ENCODE data around the gene AKR1C3.
"Not testable (repeated sequence)": the region's sequence is repeated elsewhere in the genome, so short reads cannot be mapped to it uniquely, and the experiment has no call there.

AKR1C3 gene

DNA sequence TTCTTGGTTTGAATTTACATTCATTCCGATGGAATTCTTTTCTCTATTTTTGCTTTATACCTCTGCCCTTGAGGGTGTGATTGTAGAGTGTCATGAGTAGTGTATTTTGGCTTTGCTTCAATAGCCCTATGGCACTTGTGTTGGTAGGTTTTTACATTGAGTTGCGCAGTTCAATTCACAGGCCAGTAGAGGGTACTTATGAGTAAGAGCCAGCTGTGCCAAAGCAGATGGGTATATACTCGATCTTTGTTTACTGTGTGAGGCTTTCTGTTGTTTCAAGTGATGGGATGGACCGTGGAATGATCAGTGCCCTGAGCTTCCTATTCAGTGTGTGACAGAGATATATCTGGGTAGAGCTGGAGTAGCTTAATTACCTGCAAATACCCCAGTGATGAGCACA, 4.3 kb upstream of the AKR1C3 start:
- DNase-seq = no peak

DNA sequence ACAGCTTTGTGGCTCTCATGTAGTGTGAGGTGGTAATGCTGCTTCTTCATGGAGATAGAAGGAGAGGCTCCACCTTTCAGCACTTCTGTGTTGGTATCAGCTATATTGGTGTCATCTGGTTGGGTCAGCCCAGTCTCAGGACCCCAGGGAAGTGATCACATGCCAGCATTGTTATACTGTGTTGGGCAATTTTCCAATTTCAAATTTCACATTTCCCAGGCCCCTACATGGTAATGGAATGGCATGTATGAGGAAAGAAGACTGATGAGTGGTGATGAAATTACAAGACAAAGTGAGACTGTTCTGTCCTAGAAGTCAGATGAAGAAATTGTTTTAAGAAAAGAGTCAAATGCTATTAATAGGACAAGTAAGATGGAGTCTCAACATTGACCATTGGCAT, 3.7 kb upstream of the AKR1C3 start:
- DNase-seq = no peak

DNA sequence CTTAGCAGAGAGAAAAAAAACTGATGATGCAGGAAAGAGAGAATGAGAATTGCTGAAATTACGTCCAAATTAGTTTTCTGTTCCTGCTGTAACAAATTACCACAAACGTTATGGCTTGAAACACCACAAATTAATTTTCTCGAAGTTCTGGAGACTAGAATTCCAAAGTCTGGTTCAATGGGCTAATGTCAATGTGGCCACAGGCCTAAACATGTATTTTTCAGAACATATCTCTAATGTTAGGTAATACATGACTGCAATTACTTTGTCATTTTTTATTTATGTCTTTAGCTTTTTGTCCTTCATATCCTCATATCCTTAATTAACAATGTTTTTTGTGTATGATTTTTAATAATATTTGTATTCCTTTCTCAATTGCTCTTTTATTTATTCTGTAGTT, 3.0 kb upstream of the AKR1C3 start:
- DNase-seq = no peak

DNA sequence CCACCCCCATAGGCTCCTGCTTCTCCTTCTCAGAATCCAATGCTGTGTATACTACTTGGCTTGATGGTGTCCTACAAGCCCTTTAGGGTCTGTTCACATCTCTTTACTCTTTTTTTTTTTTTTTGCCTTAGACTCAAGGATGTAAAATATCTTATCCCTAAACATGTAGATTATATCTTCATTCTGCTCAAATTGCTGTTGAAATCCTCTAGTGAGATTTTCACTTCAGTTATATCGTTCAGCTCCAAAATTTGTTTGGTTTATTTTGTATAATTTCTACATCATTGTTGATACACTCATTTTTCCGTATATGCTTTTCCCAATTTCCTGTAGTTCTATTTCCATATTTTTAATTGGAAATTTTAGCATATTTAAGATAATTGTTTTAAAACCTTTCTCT, 1.8 kb upstream of the AKR1C3 start:
- no peak for DNase-seq

DNA sequence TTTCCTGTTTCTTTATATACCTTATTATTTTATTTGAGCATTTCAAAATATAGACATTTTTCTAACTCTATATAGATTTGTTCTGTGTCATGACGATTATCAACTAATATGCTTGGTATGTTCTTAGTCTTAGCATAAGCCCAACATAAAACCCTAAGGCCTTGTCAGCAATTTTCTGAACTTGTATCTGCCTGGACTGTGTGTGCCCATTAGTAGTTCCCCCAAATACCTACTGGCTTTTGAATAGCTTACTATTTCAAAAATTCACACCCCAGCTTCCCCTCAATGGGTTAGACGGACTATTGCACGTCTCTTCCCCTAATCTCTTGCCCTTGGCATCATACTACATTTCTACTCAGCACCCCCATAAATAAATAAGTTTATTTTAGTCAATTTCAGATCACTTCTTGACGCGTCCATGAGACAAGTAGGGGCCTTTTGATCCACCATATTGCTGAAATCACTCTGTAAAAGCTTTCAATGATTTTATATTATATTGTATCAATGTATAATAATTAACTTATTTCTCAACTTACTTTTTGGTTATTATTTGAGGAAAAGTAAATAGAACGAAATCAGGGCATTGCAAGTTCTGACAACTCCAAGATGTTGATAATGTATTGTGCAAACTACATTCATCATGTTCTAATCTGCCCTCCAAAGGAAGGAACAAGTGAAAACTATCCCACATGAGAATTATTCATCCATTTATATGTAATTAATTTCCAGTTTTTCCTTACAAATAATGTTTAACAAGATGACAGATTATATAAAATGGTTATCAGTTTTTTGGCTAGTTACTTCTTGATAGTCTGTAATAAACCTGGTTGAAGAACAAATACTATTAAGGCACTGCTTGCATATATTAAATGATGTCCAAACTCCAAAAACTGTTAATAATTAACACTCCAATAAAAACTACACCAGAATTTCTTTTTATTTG, 1.1 kb upstream of the AKR1C3 start:
- no peak for DNase-seq

DNA sequence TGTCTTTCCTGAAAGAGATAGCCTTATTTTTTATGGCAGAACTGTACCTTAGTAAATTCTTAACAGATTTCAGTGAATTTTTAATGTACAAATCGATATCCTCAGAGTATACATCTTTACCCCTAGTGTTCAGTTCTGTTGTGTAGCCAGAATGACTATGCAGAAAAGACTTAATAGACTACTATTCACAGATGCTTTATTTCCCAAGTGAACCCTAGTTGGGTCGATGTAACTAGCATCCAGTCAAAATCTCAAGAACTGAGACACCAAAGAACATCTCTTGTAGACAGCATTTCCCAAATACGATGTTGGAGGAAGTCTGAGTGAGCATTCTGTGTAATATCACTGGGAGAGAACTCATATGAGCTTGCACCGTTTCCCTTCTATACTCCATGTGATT, 1.5 kb downstream of the AKR1C3 start:
- no peak for DNase-seq

DNA sequence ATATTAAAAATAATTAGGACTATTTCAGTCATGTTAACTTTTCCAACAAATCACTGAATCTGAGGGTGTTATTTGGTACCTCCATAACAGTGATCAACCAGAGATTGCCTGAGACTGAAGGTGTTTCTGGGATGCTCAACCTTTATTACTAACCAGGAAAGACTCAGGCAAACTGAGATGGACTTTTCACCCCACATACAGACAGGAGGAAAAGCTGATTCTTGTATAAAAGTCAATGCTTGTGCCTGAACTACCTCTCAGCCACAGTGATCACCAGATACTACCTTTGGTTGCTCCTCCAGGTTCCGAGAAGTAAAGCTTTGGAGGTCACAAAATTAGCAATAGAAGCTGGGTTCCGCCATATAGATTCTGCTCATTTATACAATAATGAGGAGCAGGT, 1.9 kb downstream of the AKR1C3 start:
- DNase-seq = no peak

DNA sequence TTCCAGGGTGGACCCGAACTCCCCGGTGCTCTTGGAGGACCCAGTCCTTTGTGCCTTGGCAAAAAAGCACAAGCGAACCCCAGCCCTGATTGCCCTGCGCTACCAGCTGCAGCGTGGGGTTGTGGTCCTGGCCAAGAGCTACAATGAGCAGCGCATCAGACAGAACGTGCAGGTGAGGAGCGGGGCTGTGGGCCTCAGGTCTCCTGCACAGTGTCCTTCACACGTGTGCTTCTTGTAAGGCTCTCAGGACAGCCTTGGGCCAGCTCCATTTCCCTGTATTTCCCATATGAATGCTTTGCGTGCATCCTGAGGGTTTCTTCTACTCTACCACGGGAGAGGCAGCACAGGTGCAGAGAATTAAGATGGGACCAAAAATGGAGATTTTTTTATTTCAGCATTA, 8.3 kb downstream of the AKR1C3 start:
- not testable (repeated sequence) for DNase-seq

DNA sequence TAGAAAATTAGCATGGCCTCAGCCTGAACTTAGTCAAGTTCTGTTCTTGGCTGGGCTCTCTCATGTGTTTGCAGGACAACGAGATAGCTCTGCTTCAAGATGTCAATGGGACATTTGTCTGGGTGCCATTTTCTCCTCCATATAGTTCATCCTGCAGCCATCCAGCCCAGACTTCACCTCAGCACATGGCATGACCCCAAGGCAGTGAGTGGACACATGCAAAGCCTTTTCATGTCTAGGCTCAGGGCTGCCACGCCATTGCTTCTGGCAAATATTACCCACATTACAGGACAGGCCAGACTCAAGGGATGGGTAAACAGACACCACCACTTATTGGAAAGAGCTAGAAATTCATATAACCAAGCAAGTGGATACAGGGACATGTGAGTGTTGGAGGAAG, 9.3 kb downstream of the AKR1C3 start:
- DNase-seq = no peak

DNA sequence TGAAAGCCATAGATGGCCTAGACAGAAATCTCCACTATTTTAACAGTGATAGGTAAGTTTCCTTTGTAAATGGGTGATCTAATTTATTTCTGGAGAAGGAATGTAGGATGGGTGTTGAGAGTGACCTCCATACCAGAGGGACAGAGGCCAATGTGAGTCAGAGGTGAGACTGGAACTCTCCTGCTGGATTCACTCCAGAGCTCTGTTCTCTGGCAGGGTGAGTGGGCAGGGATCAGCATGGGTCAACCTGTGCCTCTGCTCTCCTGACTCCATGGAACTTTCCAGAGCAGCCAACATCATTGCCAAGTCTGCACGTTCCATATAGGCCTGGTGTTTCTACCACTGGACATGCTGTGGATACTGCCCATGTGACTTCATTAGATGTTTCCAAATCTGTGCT, 11.4 kb downstream of the AKR1C3 start:
- no peak for DNase-seq

DNA sequence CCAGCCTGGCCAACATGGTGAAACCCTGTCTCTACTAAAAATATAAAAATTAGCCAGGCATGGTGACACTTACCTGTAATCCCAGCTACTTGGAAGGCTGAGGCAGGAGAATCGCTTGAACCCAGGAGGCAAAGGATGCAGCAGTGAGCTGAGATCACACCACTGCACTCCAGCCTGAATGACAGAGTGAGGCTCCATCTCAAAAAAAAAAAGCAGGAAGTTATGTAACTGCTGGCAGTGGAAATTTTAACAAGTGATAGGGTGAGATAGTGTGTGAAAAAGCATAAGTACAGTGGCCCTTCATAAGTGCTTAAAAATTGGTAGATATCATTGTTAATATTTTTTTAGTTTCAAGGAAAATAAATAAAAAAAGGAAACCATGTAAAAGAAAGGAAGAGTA, 12.3 kb downstream of the AKR1C3 start:
- no peak for DNase-seq

DNA sequence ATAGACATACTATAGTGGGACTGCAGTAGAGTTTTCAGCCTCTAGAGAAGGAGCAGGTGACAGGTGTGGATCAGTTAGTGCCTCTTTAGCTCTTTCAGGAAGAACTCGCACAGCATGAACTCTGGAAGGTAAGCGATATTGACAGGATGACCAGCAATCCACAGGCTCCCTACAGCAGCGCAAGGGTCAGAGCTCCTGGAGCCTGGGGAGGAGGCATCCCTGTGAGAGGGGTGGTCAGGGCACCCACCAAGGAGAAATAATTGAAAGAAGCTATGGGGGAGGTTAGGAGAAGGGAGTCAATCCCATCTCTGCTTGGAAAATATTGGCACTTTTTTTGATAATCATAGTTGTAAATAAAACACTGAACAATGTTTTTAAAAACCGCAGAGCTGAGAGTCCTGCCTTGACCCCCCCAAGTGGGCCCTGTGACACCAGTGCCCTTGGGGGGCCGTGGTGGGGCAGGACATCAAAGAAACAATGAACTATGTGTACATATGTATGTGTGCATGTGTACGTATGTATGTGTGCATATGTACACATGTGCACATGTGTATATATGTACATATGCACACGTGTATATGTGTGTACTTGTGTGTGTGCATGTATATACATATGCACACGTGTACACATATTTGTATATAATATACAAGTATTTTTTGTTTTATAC, 13.8 kb downstream of the AKR1C3 start:
- DNase-seq = no peak

DNA sequence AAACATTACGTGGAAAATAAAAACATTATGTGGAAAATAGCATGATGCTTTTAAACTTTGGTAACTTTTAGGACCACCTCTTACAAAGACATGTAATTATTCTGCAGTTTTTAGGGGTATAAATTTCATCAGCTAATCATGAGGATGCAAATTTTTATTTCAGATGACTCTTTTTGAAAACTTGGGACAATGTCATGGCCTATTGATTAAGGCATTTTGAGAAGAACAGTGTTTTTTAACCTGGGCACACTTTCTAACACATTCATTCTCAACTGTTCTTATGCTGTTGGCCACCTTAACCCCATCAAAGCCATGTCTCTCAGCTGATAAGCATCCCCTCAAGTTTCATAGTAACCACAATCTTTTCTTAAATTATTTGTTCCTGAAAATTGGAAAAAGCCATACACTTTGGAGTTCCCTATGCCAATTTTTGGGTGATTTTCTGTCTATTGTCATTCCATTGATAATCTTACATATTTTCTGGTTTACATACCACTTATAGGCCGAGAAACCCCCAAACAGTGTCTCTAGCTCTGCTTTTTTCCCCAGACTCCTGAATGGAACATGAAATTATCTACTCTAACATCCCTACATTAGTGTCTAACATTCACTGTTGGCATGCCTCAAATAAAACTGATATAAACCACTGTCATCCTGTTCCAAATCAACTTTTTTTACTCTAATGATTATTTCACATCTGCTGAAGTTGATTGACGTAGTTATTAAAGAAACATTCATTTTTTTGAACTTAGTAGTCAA, 14.6 kb downstream of the AKR1C3 start:
- no peak for DNase-seq

DNA sequence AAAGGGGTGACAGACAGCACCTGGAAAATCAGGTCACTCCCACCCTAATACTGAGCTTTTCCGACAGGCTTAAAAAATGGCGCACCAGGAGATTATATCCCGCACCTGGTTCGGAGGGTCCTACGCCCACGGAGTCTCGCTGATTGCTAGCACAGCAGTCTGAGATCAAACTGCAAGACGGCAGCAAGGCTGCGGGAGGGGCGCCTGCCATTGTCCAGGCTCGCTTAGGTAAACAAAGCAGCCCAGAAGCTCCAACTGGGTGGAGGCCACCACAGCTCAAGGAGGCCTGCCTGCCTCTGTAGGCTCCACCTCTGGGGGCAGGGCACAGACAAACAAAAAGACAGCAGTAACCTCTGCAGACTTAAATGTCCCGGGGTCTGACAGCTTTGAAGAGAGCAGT, 15.6 kb downstream of the AKR1C3 start:
- DNase-seq = not testable (repeated sequence)

DNA sequence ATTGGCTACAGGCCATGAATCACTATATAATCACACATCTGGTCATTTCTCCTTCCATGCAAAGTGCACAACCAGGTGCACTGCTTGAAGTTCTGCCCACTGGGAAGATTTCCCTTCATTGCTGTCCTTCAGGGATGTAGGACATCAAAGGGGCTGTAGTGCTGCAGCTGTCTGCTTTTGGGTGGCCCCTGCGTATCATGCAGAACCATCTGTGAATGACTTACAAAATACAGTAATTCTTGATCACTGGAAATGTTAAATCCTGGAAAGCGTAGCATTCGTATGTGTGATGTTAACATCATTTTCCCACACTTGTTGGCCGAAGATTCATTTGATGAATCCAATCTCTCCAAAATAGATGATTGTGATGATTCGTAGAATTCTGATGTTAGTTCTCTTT, 22.4 kb downstream of the AKR1C3 start:
- no peak for DNase-seq

DNA sequence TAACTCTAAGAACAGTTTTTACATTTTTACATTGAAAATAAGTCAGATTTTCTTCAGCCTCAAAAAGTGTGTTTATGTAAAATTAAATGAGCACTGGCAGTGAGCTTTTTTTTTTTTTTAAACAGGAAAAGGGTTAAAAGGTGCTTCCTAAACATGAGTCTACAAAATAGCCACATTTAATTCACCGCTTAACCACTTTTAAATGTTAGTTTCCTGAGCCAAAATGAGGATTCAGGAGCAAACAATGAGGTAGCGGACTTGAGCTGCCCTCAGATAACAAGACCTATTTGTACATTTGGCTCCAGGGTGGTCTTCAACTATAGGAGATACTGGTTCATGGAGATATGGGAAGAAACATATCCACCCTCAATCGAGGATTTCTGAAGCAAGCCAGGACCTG, 22.8 kb downstream of the AKR1C3 start:
- no peak for DNase-seq

DNA sequence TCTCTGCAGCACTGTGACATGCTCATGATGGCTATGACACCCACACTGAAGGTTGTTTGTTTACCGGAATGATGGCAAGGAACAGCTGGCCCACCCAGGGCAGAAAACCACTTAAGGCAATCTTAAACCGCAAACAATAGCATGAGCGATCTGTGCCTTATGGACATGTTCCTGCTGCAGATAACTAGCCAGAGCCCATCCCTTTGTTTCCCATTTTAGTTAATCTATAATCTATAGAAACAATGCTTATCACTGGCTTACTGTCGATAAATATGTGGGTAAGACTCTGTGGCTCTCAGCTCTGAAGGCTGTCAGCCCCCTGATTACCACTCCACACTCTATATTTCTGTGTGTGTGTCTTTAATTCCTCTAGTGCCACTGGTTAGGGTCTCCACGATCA, 25.8 kb downstream of the AKR1C3 start:
- not testable (repeated sequence) for DNase-seq

DNA sequence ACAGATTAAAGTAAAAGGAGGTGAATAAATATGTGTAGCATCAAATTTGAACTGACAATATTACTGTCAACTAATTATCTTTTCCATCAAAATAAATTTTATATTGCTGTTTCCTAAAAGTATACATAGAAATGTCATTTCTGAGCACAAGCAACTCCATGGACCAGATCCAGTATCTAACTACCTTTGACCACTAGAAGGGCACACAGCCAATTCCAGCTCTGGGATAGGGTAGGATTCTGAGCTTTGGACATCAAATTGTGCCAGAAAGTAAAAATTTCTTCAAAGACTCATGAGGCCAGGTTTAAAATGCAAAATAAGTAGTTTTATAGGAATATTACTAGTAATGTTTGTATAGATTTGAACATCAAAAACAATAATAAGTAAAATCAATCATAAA, 29.7 kb downstream of the AKR1C3 start:
- DNase-seq = no peak

DNA sequence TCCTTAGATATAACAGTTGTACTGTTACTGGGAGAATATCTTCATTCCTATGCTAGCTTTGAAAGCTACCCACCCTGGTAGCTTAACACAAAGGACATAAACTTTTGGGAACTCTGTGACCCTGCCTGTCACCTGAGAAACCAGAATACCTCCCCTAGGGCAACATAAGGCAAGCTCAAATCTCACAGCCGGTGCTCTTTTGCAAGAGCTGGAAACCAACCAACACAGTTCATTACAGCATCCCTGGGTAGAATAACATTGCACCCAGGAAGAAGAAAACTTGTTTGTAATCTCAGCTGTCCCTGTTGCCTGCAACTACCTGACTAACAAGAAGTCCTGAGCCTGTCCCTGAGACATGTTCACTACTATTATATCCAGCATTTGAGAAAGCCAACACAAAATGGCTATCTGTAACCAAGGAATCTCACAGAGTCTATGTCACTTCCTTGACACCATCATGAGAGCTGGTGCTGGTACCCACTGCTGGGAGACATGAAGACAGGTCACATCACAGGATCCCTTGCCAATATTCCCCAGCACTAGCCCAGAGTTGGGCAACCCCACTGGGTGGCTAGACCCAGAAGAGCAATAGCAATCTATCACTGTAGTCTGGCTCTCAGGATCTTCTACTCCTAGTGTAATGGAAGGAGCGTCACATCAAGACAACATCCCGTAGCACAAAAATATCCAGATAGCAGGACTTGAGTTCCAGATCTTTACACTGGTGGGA, 31.3 kb downstream of the AKR1C3 start:
- no peak for DNase-seq

DNA sequence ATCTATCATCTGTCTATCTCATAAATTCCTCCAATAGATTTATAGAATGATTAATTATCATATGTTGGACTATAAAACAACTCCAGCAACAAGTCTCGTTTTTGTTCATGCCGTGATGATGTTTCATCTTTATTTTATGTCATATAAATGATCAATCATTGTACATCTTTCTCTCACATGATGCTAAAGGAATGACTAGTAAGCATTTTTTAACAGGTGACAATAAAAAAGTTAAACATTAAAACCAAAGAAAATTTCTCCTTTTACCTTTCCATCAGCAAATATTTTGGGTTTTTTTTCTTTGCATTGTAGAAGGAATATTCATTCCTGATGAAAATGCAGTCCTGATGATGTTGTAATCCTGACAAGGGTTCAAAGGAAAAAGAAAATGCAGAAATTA, 41.4 kb downstream of the AKR1C3 start:
- no peak for DNase-seq

DNA sequence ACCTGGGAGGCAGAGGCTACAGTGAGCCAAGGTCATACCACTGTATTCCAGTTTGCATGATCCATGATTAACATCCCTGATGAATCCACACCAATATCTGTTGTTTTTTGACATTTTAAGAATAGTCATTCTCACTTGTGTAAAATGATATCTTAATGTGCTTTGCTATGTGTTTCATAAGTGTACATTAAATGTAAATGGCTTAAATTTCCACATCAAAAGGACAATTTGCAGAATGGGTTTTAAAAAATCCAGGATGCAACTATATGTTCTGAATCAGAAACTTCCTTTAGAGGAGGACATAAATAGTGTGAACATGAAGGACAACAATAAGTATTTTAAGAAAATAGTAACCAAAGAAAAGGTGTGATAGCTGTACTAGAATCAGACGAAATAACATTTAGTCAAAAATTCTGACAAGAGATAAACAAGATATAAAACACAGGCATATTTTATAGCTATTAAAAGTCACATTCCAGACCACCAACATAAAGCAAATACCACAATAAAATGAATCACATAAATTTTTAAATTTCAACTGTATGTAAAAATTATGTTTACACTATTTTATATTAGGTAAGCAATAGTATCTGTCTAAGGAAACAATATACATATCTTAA, 42.4 kb downstream of the AKR1C3 start:
- no peak for DNase-seq

DNA sequence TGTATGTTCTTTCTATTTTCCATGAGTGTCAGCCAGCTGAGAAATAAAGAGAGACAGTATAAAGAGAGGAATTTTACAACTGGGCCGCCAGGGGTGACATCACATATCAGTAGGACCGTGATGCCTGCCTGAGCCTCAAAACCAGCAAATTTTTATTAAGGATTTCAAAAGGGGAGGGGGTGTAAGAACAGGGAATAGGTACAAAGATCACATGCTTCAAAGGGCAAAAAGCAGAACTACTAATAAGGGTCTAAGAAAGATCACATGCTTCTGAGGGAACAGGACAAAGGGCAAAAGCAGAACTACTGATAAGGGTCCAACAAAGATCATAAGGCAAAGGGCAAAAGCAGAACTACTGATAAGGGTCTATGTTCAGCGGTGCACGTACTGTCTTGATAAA, 43.5 kb downstream of the AKR1C3 start:
- not testable (repeated sequence) for DNase-seq

DNA sequence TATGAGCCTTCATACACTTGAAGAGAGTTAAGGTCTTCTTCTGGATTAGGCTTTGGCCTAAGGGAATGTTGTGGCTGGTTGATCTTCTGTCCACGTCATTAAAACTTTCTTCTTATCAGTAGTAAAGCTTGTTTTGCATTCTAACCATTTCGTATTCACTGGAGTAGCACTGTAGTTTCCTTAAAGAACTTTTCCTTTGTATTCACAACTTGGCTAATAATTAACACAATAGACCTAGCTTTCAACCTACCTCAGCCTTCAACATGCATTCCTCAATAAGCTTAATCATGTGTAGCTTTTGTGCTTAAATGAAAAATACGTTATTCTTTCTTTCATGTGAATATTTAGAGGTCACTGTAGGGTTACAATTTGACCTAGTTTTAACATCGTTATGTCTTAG, 48.0 kb downstream of the AKR1C3 start:
- no peak for DNase-seq

All from NCI-H1417 treated with DMSO at 0.1 percent for 48 hours (cell line).